Myocyte (in vitro differentiated cells): ENCODE results near the gene EXOSC9. TPM values are rescaled to one million over a fixed set of nuclear protein-coding genes. Genes with fewer than 3 reads are reported as not detected.

Experiments
- DNase-seq: peaks from one replicate; pipeline ENCODE4 v3.0.0-alpha.2; 2012; ENCODE audit warnings: low read depth
- total RNA-seq: library from RNA; depleted of rRNA; stranded (reverse); fragments of >200 nt; gene quantifications from 2 replicates; pipeline ENCODE4 v1.2.3, GENCODE V29; 2014

The EXOSC9 gene
- total RNA-seq, 1 donor from 2014 or later: 29.7 TPM

DNA sequence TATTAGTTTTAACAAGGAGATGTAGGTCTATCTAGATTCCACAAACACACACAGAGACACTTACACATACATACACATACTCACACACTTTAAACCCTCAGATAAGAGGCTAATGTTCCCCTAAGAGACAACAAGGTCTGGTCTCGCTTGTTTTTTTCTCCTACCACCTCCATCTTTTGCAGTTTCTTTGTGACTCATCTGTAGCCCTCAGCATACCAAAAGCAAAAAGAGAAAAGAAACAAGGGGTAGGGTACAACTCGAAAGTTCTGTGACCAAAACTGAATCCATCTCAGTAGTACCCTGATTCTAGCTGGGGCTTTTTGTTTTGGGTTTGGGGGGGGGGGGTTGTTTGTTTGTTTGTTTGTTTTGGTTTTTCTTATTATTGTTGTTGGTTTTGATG, 12.2 kb upstream of the EXOSC9 start:
- DNase-seq: no peak

DNA sequence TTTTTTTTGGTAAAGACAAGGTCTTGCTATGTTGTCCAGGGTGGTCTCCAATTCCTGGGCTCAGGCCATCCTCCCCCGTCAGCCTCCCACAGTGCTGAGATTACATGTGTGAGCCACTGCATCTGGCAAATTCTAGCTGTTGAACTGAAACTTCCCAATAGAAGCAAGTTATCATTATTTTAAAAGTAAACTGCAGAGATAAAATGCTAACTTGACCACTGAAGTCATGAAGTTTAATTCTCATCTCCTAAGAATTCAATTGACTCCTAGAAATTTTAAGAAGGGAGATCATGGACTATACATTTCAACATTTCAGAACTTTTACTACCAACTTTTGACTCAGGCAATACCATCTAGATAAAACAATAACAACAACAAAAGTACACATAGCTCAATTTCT, 11.7 kb upstream of the EXOSC9 start:
- DNase-seq: no peak

DNA sequence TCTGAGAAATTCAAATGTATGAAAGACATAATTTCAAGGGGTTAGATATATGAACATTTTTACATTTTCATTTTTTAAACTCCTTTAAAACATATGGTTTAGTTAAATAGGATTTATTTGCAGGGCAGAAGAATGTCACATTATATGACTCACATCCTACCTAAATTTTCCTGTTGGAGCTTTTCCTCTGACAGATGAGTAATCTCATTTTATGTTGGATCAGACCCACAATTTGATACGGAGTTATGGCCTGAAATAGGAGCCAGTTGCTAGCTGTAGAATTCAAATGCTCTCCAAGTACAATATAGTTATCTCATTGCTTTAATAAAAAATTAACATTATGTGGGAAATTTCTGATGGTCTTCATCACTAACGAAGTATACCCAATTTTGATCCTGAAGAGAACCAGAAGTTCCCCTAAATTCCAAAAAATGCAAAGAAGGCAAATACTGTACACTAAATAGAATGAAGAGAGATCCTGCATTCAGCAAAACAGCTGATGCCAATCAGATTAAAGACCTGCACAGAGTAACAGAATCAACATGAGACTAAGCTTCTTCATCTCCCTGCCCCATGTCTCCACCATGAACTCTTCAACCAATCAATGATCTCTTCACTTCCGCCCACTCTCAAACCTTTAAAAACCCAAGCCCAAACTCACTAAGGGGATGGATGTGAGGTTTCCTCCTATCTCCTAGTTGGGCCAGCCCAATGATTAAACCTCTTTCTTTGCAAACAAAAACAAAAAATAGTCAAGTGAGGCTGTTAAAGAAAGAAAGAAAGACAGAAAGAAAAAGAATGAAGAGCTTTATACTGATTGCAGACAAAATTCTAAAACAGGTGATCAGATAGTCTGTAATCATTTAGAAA, 10.9 kb upstream of the EXOSC9 start:
- DNase-seq: no peak

DNA sequence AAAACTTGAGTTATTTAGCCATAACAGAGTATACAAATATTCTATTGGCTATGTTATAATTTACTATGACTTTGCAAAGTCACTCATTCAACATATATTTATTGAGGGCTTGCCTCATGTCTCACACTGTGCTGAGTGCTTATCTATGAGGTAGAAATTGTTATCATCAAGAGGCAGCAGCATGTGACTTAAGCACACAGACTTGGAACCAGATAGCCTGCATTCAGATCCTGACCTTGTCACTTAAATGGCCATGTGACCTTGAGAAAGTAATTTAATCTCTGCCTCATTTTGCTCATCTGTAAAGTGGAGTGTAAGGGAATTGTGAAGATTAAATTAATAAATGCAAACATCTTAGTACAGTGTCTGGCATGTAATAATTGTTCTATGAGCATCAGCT, 10.1 kb upstream of the EXOSC9 start:
- no peak for DNase-seq

DNA sequence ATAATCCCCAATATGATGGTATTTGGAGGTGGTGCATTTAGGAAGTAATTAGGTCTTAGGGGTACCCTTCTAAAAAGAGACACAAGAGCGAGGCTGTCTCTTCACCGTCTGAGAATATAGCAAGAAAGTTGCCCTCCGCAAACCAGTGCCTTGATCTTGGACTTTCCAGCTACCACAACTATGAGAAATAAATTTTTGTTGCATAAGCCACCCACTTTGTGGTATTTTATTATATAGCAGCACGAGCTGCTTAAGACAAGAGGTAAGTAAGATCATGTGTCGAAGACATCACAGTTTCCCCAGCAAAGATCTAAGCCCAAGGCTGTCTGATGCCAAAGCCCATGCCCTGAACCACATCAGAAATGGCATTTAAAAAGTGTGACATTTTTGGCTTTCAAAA, 9.6 kb upstream of the EXOSC9 start:
- DNase-seq: peak; percentile 61

DNA sequence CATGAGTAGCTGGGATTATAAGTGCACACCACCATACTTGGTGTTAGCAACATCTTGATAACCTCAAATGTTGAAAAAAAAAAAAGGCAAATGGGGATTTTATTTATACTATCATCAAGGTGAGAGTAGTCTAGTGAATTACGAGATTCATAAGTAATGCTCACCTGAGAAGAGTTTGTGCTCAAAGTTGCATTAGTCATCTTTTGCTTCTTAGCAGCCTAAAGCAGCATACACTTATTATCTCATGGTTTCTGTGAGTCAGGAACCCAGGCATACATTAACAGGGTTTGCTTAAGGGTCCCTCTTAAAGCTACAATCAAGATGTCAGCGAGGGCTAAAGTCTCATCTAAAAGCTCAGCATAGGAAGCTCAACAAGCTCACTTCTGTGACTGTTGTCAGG, 8.2 kb upstream of the EXOSC9 start:
- DNase-seq: no peak

DNA sequence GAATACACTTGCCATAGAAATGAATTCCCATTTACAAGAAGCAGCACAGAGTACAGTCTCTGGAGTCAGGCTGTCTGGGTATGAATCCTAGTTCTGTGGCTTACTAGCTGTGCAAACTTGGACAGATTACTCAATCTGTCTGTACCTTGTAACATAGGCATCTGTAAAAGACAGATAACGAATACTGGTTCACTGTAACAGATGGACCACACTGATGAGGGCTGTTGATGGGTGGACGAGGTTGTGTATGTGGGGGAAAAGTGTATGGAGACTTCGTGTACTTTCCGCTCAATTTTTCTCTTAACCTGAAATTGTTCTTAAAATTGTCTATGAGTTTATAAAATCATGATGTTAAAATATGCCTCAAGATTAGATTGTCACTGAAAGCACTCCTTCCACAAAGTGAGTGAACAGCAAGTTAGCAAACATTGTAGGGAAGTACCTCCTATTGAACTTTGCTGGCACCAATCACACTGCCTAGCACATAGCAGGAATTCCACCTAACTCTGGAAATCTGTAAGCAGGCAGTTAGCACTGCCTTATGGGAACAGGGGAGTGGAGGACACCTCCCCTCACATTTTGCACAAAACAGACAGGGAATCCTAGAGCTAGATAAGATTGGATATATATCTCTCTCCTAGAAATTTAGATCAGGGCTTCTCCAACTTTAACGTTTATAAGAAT, 6.5 kb upstream of the EXOSC9 start:
- DNase-seq: no peak

DNA sequence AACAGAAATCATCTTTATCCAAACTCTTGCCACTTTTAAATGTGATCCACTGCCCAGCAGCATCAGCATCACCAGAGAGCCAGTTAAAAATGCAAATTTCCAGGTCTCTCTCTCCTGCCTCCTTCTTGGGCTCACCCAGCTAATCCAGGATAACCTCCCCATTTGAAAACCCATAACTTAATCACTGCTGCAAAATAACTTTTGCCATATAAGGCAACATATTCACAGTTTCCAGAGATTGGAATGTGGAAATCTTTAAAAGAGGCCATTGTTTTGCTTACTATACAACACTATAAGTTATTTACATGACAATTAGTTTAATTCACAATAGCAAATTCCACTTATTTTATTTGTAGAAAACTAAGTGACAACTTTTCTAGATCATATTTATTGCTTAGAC, 4.8 kb upstream of the EXOSC9 start:
- DNase-seq: no peak

DNA sequence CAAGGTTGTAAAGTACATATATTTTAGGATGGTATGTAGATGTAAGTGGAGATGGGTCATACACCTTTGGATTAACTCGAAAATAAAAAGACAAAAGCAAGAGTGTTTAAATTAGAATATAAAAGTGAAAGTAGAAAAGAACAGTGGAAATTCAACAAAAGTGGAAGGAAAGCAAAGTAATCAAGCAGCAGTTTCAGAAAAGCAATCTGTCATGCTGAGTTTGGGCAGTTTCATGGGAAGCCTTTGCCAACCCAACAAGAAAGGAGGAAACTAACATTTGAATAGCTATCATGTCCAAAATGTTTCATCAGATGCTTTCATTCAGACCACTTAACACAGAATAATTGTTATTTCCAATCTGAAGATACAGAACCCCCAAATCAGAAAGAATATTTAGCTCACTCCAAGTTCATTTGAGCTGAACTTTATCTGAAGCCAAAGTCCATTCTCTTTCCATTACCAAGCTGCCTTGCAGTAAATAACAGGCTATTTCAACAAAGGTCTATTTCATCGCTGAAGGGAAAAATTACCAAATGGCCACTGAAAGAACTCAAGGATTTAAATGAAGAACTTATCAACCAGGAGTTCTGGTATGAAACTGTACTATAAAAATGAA, 1.8 kb upstream of the EXOSC9 start:
- DNase-seq: no peak

DNA sequence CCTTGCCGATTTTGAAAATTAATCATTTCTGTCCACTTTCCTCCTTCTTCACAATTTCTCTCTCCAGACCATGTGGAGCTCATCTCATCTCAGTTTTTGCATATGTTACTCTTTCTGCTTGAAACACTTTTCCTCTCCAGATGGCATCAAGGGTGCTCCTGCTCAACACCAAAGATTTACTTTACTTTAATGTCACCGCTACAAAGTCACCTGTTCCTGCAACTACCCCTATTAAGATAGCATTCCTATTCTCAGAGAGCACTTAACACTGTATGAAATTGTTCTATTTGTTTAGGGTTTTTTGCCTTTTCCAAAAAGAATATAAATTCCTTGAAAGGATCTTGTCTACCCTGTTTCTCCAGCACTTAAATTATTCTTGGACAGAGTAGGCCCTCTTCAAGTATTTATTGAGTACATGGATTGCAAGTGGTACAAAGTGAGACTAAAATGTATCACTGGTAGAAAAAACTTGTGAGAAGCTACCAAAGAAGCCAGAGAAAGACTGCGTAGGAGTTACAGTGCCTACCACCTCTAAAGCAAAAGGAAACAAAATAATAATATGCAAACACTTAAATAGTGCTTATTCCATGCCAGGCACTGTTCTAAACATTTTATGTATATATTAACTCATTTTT, 1.1 kb upstream of the EXOSC9 start:
- no peak for DNase-seq

DNA sequence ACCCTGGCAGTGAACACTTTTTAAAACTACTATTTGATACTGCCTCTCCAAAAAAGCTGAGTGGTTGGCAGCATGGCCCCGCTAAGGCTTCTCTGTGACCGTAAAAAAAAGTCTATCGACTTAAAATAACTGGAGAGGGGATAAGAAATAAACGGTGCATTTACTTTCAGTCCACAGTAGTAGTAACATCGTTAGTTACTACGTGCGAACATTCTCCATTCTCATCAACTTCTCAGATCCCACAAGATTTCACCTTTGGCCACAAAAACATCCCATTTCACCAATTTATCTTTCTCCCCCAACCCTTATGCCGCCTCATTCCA, 524 bp upstream of the EXOSC9 start:
- no peak for DNase-seq

DNA sequence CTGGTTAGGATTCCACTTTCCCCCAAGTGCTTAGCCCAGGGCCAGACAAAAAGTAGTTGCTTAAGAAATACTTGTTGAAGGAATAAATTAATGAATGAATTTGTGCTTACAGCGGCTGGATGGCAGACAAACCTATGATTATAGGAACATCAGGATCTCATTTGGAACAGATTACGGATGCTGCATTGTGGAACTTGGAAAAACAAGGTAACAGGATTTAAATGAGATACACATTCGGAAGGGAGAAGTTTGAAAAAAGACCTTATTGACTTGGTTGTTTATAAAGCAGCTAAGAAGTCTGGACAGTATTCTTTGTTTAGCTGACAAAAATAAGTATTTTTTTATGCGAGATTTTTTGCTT, 572 bp downstream of the EXOSC9 start:
- no peak for DNase-seq

DNA sequence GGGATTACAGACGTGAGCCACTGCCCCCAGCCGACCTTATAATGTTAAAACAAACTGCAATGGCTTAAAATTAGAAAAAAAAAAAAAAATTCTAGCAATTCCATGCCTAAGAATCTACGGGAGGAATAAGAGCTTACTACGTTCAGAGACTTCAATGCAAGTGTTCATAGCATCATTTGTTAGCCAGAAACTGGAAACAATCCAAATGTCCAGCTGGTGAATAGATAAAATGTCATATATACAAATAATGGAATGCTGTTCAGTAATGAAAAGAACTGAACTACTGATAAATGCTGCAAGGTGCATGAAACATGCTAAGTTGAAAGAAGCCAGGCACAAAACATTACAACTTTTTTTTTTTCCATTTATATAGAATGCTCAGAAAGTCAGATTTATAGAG, 5.3 kb downstream of the EXOSC9 start:
- DNase-seq: no peak

DNA sequence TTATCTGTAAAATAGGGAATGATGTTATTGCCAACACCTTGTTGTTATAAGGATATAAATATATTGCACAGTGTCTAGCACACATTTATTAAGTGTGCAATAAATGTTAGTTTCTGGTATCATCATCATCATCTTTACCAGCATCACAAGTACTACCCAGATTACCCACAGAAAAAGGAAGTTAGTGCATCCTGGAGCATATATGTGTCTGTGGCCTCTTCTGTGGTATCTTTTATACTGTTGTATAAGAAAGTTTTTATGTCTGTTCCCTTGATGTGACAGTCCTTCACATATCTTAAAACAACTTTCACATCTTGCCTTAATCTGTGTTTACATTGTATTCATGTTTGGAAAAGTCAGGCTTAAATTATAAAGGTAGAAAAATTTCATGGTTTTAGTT, 10.0 kb downstream of the EXOSC9 start:
- no peak for DNase-seq

DNA sequence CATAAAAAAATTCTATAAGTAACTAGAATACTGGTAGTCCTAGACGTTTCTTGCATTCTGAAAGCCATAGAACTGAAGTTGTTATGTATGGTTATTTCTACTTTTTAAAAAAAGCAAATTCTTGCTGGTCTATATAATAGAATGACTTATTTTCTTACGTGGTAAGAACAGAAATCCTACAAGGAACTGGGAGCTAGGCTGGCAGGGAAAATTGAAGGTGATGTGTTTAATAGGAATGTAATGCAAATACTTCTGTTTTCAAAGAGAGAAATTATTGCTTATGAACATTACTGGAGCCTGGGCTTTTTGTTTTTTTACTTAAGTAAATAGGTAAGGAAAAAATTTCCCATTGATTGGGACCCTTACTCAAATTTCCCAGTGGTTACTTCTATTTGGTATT, 13.6 kb downstream of the EXOSC9 start:
- DNase-seq: no peak

DNA sequence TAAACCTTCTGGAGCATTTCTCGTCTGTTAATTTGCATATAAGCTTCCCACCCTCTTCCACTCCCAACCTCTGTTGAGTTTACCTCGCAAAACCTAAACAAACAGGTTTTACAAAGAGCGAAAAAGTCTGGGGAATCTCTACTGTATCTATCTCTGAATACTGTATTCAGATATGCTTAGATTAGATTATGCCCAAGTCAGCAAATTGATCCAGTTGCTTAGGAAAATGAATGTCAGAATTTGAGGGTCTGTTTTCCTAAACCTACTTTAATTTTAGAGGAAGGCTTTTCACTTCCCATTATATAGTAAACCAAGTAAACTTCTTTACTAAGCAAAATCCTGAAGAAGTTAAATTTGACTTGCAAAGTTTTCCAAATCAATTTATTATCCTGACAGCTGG, 15.9 kb downstream of the EXOSC9 start:
- DNase-seq: no peak

DNA sequence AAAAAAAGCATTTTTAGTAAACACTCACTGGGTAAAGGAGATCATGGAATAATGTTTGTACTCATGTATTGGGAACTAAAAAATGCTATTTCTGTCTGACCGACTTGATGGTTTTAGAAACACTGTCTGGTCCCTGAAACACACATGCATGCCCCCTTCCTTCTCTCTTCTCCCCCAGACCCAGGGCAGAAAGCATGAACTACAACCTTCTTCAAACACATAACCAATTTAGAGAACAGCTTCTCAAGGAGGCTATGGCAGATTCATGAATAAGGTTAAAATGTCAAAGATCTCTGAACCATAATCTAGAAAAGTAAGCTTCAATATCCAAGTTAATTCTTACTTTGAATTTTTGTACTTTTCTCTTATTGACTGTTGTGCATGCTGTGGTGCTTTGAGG, 16.6 kb downstream of the EXOSC9 start:
- DNase-seq: no peak

DNA sequence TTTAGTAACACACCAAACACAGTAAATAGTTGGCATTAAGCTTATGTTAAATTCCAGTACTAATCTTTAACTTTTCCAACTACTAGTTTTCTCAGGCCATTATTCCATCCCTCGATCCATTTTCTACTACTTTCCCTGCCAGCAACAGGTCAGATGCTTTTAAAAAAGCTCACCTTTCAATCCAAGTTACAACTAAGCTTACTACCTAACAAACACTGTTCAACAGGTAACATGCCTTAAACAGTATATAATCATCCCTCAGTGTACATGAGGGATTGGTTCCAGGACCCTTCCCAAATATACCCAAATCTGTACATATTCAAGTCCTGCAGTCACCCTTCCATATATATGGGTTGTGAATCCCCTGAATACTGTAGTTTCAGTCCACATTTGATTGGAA, 17.1 kb downstream of the EXOSC9 start:
- no peak for DNase-seq

DNA sequence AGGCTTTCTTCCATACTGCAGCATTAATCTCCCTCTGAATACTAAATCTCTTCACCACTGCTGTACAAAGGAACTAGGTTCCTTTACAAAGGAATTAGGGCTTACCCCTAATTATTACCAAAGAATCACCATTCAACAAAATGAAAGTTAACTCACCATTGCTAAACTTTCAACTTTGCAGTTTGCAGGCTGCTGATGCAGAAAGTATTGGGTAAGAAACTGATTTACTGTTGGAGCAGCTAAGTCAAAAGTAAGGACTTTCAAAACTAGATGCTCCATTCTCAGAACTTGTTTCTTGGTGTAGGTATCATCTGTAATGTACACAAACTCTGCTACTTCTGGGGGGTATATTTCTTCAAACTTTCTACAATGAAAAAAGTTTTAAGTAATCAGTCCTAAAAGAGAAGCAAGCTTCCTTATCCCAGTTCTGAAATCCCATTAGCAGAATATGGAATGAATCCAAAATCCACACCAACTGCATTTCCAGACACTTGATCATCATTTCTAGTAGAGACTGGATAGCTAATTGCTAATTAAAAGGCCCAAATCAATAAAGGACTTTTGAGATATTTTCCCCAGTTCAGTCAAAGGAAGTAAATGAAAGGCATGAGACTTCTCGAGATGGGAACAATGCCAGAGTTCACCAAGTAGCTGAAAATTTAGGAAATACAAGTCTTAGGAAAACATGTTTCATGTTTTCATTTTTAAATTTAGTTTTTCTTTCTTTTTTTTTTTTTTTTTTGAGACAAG, 18.3 kb downstream of the EXOSC9 start:
- peak; percentile 17 for DNase-seq

DNA sequence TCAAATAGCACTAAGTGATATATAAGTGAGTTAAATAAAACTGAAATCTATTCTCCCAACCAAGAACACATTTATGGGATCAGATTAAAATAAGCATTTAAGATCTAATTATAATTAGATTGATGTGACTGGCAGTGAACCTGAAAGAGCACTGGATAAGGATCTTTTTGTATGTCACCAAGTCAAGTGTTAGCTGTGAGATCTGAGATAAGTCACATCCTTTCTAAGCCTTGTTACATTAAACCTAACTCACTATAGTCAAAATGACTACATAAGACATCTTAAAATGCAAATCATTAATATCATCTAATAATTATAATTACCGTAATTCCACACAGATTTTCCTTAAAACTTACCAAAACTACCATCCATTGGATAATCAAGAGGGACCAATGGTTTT, 20.9 kb downstream of the EXOSC9 start:
- DNase-seq: no peak

DNA sequence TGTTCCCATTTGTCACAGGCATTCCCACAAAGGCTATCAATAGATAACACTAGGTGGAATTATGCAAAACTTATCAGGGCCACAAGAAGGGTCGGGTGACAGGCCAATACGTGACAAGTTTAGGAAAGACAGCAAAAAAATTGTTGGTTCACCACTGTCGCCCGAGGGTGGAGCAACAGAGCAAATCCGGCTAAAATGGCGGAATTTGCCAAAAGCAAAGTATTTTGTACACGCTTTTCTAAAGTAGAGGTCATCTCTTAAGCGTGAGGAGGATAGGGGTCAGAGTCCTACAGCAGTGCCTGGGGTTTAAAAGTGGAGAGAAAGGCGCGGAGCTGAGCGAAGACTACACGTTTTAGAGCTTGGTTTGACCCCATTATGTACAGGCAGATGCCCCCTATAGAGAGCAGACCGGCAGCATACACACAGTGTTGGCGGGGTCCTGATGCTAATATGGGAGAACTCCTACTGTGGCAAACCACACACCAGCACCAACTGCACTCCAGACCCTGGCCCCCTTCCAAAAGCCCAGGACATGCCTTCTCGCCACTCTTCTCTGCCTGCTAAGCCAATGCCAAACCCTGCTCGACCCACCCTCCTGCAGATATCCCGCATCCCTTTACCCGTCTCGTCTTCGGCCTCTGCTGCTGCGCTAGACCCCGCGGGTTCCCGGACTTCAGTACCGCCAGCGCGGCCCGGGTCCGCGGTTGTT, 21.8 kb downstream of the EXOSC9 start:
- DNase-seq: peak; percentile 84
